IMR-90 (cell line): Measurements from ENCODE around the gene ZNF581. TPM values are rescaled to one million over a fixed set of nuclear protein-coding genes. Genes with fewer than 3 reads are reported as not detected.

ENCODE experiments used
- ATAC-seq: fragments of 200-7000 bp; cut with Tn5 transposase; 2 replicates; pipeline ENCODE4 v1.9.1; 2020; ENCODE audit warnings: low read depth, mild to moderate bottlenecking, moderate library complexity
- BruUV-seq: library from RNA; stranded (reverse); fragments of 400-500 nt; replicated peaks from 2 replicates; lab custom pipeline; 2021; lab: Mats Ljungman, UMichigan
- CTCF ChIA-PET: fragments of 300-600 bp; formaldehyde crosslinking; extraction: SDS; loops from one replicate; lab custom pipeline; 2021; ENCODE audit warnings: antibody characterized with exemption; lab: Yijun Ruan, JAX
- POLR2A ChIA-PET: fragments of 300-600 bp; sonication (Branson Sonifier 250); formaldehyde crosslinking; loops from one replicate; lab custom pipeline; 2022; ENCODE audit warnings: antibody characterized with exemption; ENCODE audit not compliant: unreplicated experiment; lab: Charles Lee
- DNase-seq: peaks from one replicate; pipeline ENCODE4 v3.0.0; 2013
- H2AFZ ChIP-seq: replicated peaks from 2 replicates; pipeline ENCODE3; 2013; ENCODE audit warnings: low read length, mild to moderate bottlenecking; ENCODE audit not compliant: poor library complexity
- H2AK5ac ChIP-seq: 2 replicates; pipeline ENCODE4 v1.6.1; 2013; ENCODE audit warnings: low read depth, low read length, inconsistent platforms
- H2AK9ac ChIP-seq: replicated peaks from 2 replicates; pipeline ENCODE3; 2013; ENCODE audit warnings: mild to moderate bottlenecking, low read depth, low read length, moderate library complexity; ENCODE audit not compliant: poor library complexity
- H2BK120ac ChIP-seq: 2 replicates; pipeline ENCODE4 v1.6.1; 2013; ENCODE audit warnings: low read depth, low read length, inconsistent platforms
- H2BK15ac ChIP-seq: 3 replicates; pipeline ENCODE4 v1.6.1; 2013; ENCODE audit warnings: low read depth, low read length, inconsistent platforms
- H2BK20ac ChIP-seq: 2 replicates; pipeline ENCODE4 v1.6.1; 2013; ENCODE audit warnings: low read depth, mild to moderate bottlenecking, inconsistent platforms, low read length, moderate library complexity
- H2BK5ac ChIP-seq: 2 replicates; pipeline ENCODE4 v1.6.1; 2013; ENCODE audit warnings: mild to moderate bottlenecking, low read depth, low read length, inconsistent platforms; ENCODE audit not compliant: poor library complexity, severe bottlenecking
- H3K14ac ChIP-seq: replicated peaks from 2 replicates; pipeline ENCODE4 v1.6.1; 2013; ENCODE audit warnings: low read depth, low read length, inconsistent platforms
- H3K18ac ChIP-seq: 2 replicates; pipeline ENCODE4 v1.6.1; 2013; ENCODE audit warnings: low read depth, low read length, control low read depth
- H3K23ac ChIP-seq: 2 replicates; pipeline ENCODE4 v1.6.1; 2013; ENCODE audit warnings: low read depth, low read length, inconsistent platforms
- H3K27ac ChIP-seq: 2 replicates; pipeline ENCODE4 v1.5.1; 2013; ENCODE audit warnings: mild to moderate bottlenecking, control low read depth, low read length; ENCODE audit not compliant: insufficient read depth
- H3K27me3 ChIP-seq: 2 replicates; pipeline ENCODE4 v1.6.1; 2013; ENCODE audit warnings: low read length; ENCODE audit not compliant: control insufficient read depth, insufficient read depth
- H3K36me3 ChIP-seq: 2 replicates; pipeline ENCODE4 v1.6.1; 2013; ENCODE audit warnings: low read length, mixed read lengths; ENCODE audit not compliant: control insufficient read depth, insufficient read depth
- H3K4ac ChIP-seq: 2 replicates; pipeline ENCODE4 v1.6.1; 2013; ENCODE audit warnings: low read depth, low read length, inconsistent platforms
- H3K4me1 ChIP-seq: 2 replicates; pipeline ENCODE4 v1.6.1; 2013; ENCODE audit warnings: low read length, mixed read lengths; ENCODE audit not compliant: control insufficient read depth, insufficient read depth
- H3K4me2 ChIP-seq: 2 replicates; pipeline ENCODE4 v1.6.1; 2013; ENCODE audit warnings: low read depth, mild to moderate bottlenecking, control low read depth, low read length, moderate library complexity
- H3K4me3 ChIP-seq: 2 replicates; pipeline ENCODE4 v1.5.1; 2013; ENCODE audit warnings: low read depth, mild to moderate bottlenecking, control low read depth, low read length, moderate library complexity; ENCODE audit not compliant: insufficient read depth
- H3K56ac ChIP-seq: 2 replicates; pipeline ENCODE4 v1.6.1; 2013; ENCODE audit warnings: low read length, inconsistent platforms; ENCODE audit not compliant: insufficient read depth; ENCODE audit errors: extremely low read depth
- H3K79me1 ChIP-seq, 2 experiments: 2 replicates each; pipeline ENCODE4 v1.6.1; 2013; ENCODE audit warnings: low read length in 2 of 2, inconsistent platforms in 1 of 2, low read depth in 1 of 2
- H3K9ac ChIP-seq: 2 replicates; pipeline ENCODE4 v1.6.1; 2013; ENCODE audit warnings: low read depth, low read length, control low read depth
- H3K9me1 ChIP-seq: 2 replicates; pipeline ENCODE4 v1.6.1; 2013; ENCODE audit warnings: low read length, inconsistent platforms; ENCODE audit not compliant: insufficient read depth
- H3K9me3 ChIP-seq: 2 replicates; pipeline ENCODE4 v1.6.1; 2013; ENCODE audit warnings: low read length; ENCODE audit not compliant: control insufficient read depth, insufficient read depth
- H4K20me1 ChIP-seq: 2 replicates; pipeline ENCODE4 v1.6.1; 2013; ENCODE audit warnings: low read length, inconsistent platforms; ENCODE audit not compliant: insufficient read depth
- H4K5ac ChIP-seq: 2 replicates; pipeline ENCODE4 v1.6.1; 2013; ENCODE audit warnings: mild to moderate bottlenecking, low read depth, low read length, control low read depth
- H4K8ac ChIP-seq, 2 experiments: 2 replicates each; pipeline ENCODE4 v1.6.1; 2013; ENCODE audit warnings: low read depth in 2 of 2, low read length in 2 of 2, control low read depth in 1 of 2, inconsistent platforms in 1 of 2
- H4K91ac ChIP-seq: 2 replicates; pipeline ENCODE4 v1.6.1; 2013; ENCODE audit warnings: low read depth, low read length, inconsistent platforms; ENCODE audit not compliant: insufficient read depth
- FOS ChIP-seq: fragments of 150-350 bp; IDR thresholded peaks from 2 replicates; pipeline ENCODE4 v1.6.1; 2016; ENCODE audit warnings: low read depth, low read length
- WGBS, 2 experiments: methylation state at CpG; one replicate each; pipeline versions ENCODE4 v1.1.5 to v1.1.7; 2013; ENCODE audit warnings: missing lambda C conversion rate in 2 of 2; ENCODE audit not compliant: insufficient read length in 1 of 2; ENCODE audit errors: extremely low coverage in 2 of 2; 5-methylcytosine and 5-hydroxymethylcytosine counted together
- dilution Hi-C: fragments of 300-500 bp; cut with HindIII; formaldehyde crosslinking; loops from one replicate; pipeline ENCODE4 v1.14.3; 2018; ENCODE audit warnings: low sequenced_read_pairs; ENCODE audit not compliant: unreplicated experiment
- in situ Hi-C: fragments of 300-500 bp; cut with MboI; formaldehyde crosslinking; loops from 3 replicates; pipeline ENCODE4 v1.14.3; 2019; ENCODE audit warnings: low sequenced_read_pairs, inconsistent platforms, mixed read lengths
- intact Hi-C: fragments of 100-400 bp; cut with micrococcal nuclease; formaldehyde crosslinking; loops from 2 replicates; pipeline ENCODE4 v1.10.0; 2022
- polyA plus RNA-seq, 3 experiments: library from polyadenylated mRNA; depleted of rRNA; stranded (reverse); fragments of >200 nt; gene quantifications; 2 replicates each; pipeline ENCODE4 v1.2.3, GENCODE V29; 2012; ENCODE audit warnings: low replicate concordance in 1 of 3
- total RNA-seq: library from RNA; depleted of rRNA; stranded (reverse); fragments of >200 nt; gene quantifications from 2 replicates; pipeline ENCODE4 v1.2.3, GENCODE V29; 2012

Gene ZNF581
- total and polyA plus RNA-seq, 2 of the 4 experiments (the other 2 are of a cell fraction), result 9.7 to 21.9 TPM

- TF ChIP-seq FOS, result no peak
- Histone ChIP-seq H3K56ac (peak overlapping the region; percentile 29), H3K14ac (peak overlapping the region; percentile 89; the same call in 1 of the 2 replicates), H3K9me1 (no peaks in the 10 kb centered on the region), H3K79me1 (peaks cover 30 to 77% of the 10 kb centered on the region in 2 experiments), H3K4me2 (peak overlapping the region; percentile 87), H2AK5ac (peak overlapping the region; percentile 97), H3K9ac (peak overlapping the region; percentile 84), H3K18ac (no peak overlapping the region), H2BK20ac (no peak overlapping the region), H2BK120ac (no peak overlapping the region; the same call in 1 of the 2 replicates), H2BK15ac (no peak overlapping the region), H3K27ac (peak overlapping the region; percentile 71), H3K4ac (peak overlapping the region; percentile 79), H2AK9ac (peak overlapping the region; percentile 96), H3K4me1 (peaks cover 16% of the 10 kb centered on the region), H2BK5ac (peak overlapping the region; percentile 1), H4K8ac (peak overlapping the region; percentile 68 to 72; a peak in 2 of 4 replicates), H2AFZ (no peak overlapping the region), H3K4me3 (peak overlapping the region; percentile 74), H4K91ac (peak overlapping the region; percentile 19), H3K23ac (peak overlapping the region; percentile 72; the same call in 1 of the 2 replicates), H3K9me3 (no peaks in the 10 kb centered on the region), H4K20me1 (no peaks in the 10 kb centered on the region), H3K36me3 (peaks cover 13% of the 10 kb centered on the region), H4K5ac (peak overlapping the region; percentile 14), H3K27me3 (no peaks in the 10 kb centered on the region)
- ChIA-PET CTCF (no interaction called here), POLR2A (interaction anchor here (1.0 kb wide), 1 partner anchor 10 kb away, joined by 4 read pairs; no protein-coding TSS in a partner anchor)
- intact Hi-C loops (no loop called here), in situ Hi-C loops (loop anchor here (25.0 kb wide), 2 partner anchors 357 to 532 kb away; partner anchors contain the start of genes BRSK1, HSPBP1 and PPP1R12C), dilution Hi-C loops (no loop called here)
- no peak for DNase-seq
- WGBS, 2 experiments, result 0% methylated on average over 2 of the region's 12 CpGs; no CpG with 5 or more reads in 1 of the 2 experiments
- ATAC-seq, result no peak
- no TSS peak for BruUV-seq
Measured at GRCh38 chr19:55644191-55644833, 863 bp downstream of the ZNF581 start.
